ENCODE data around the gene CDH4.

- no peak for TF ChIP-seq CTCF (IDR thresholded peaks at IDR 0.05)
- no peak for TF ChIP-seq POLR2A (IDR thresholded peaks at IDR 0.05)
Observed at GRCh38 chr20:61608275-61609085, 356.4 kb downstream of the CDH4 start.
